Testis (tissue), 3 donors: ENCODE measurements around the gene LUC7L3. TPM values are rescaled to one million over a fixed set of nuclear protein-coding genes. Genes with fewer than 3 reads are reported as not detected.

Source experiments
- DNase-seq: peaks from one replicate; pipeline ENCODE4 v3.0.0-alpha.2; 2019
- H3K27ac ChIP-seq, 2 donors: fragments of 200-600 bp; sonication (generic); one replicate each; pipeline ENCODE4 v1.5.1; 2019
- H3K27me3 ChIP-seq: fragments of 200-600 bp; sonication (generic); one replicate; pipeline ENCODE4 v1.5.1; 2019
- H3K36me3 ChIP-seq: fragments of 200-600 bp; sonication (generic); one replicate; pipeline ENCODE4 v1.5.1; 2017; ENCODE audit warnings: low read depth; ENCODE audit errors: missing control alignments
- H3K4me1 ChIP-seq: fragments of 200-600 bp; sonication (generic); one replicate; pipeline ENCODE4 v1.5.1; 2019
- H3K4me3 ChIP-seq, 2 donors: fragments of 200-600 bp; sonication (generic); one replicate each; pipeline ENCODE4 v1.5.1; 2017 to 2019
- H3K9me3 ChIP-seq: fragments of 200-600 bp; sonication (generic); one replicate; pipeline ENCODE4 v1.5.1; 2017
- POLR2A ChIP-seq: fragments of 450-650 bp; IDR thresholded peaks from one replicate; pipeline ENCODE4 v1.6.1; 2017; ENCODE audit warnings: antibody characterized with exemption, mild to moderate bottlenecking, moderate library complexity
- WGBS, 2 donors: methylation state at CpG; one replicate each; pipeline ENCODE4 v1.1.5; 2018; 5-methylcytosine and 5-hydroxymethylcytosine counted together
- intact Hi-C: fragments of 100-400 bp; cut with DNase I; formaldehyde crosslinking; loops from one replicate; pipeline ENCODE4 v1.15.1; 2023; ENCODE audit warnings: low total_unique reads
- polyA plus RNA-seq: library from polyadenylated mRNA; stranded (reverse); fragments of 350-450 nt; fragmentation: Illumina TruSeq; extraction: RNeasy Lipid Tissue Mini Kit (QIAGEN cat#74804); gene quantifications from one replicate; pipeline ENCODE4 v1.2.3, GENCODE V29; 2014; ENCODE audit warnings: low read depth, low replicate concordance; ENCODE audit not compliant: insufficient read depth
- total RNA-seq, 2 donors: library from RNA; depleted of rRNA; stranded (reverse); fragments of >200 nt; gene quantifications; one replicate each; pipeline ENCODE4 v1.2.3, GENCODE V29; 2016
- TF ChIP-seq, protein P1 (sequence below), 3 experiments: fragments of 450-650 bp in 2 of 3; fragments of 200-600 bp in 1 of 3; sonication (generic) in 1 of 3; IDR thresholded peaks; one replicate each; pipeline ENCODE4 v1.5.1; 2016 to 2019; ENCODE audit warnings: antibody characterized with exemption in 3 of 3, mild to moderate bottlenecking in 2 of 3, moderate library complexity in 1 of 3

Gene LUC7L3
- total and polyA plus RNA-seq, 3 donors from 2014 or later, result 37.4 to 160 (median 115) TPM

DNA sequence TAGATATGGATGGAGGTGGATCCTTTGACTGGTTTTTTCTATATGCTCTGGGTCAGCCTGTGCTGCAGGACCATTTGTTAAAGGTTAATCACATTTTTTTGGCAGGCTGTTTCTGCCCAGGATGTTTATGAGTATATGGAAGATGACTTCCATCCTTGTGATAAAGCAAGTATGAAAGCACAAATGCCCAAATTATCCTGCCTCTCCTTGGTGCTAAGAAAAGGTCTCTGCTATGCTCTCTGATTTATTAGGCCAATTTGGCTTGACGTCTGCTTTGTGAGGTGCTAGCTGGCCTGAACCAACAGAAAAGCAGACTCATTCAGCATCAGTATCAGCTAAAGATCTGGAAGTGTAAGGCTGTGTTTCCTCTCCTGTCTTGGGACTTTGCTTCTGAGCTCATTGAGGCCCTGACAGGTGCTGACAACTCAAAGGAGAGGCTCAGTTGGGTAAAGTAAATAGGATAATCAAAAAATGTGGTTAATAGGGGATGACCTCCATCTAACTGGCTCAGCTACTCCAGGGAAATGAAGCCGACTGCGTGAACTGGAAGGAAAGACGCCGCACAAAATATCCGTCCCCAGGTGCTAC lies 26.9 kb upstream of the LUC7L3 start:
- intact Hi-C loops, result no loop called here
- Histone ChIP-seq H3K36me3 (no peaks in the 10 kb centered on the region), H3K9me3 (no peaks in the 10 kb centered on the region), H3K27ac (no peak overlapping the region), H3K27me3 (no peaks in the 10 kb centered on the region), H3K4me3 (no peak overlapping the region), H3K4me1 (peaks cover 18% of the 10 kb centered on the region)
- no peak for TF ChIP-seq POLR2A
- TF ChIP-seq, protein P1, sequence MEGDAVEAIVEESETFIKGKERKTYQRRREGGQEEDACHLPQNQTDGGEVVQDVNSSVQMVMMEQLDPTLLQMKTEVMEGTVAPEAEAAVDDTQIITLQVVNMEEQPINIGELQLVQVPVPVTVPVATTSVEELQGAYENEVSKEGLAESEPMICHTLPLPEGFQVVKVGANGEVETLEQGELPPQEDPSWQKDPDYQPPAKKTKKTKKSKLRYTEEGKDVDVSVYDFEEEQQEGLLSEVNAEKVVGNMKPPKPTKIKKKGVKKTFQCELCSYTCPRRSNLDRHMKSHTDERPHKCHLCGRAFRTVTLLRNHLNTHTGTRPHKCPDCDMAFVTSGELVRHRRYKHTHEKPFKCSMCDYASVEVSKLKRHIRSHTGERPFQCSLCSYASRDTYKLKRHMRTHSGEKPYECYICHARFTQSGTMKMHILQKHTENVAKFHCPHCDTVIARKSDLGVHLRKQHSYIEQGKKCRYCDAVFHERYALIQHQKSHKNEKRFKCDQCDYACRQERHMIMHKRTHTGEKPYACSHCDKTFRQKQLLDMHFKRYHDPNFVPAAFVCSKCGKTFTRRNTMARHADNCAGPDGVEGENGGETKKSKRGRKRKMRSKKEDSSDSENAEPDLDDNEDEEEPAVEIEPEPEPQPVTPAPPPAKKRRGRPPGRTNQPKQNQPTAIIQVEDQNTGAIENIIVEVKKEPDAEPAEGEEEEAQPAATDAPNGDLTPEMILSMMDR (IDR thresholded peaks at IDR 0.05), result no peak
- 87 to 94% methylated on average over 6 of the region's 6 CpGs for WGBS, 2 donors
- no peak for DNase-seq

DNA sequence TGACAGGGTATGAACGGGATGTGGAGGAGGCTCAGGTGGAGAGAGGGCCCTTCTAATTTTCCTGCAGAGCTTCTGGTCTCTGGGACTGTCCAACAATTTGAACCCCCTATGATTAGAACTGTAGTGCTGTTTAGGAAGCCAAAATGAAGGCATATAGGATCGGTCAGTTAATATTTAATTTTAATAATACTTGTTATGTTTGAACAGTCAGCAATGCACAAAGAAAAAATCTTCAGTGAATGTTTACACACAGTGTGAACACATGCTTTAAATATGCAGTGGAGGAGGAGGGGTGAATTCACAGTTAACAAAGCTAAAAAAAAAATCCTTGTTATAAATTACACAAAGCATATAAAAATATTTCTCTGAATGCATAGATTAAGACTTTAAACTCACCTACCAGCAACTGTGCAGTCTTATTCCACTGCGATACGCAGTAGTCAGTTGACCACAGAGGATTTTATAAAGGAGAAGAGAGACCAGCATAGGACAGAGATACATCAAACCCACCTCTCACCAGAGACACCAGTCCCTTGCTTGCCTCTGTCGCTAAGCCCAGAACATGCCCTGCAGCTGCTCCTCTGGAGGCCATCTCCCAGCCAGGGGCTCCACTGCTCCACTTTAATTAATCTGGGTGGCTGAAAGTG lies 26.2 kb upstream of the LUC7L3 start:
- TF ChIP-seq POLR2A, result no peak
- TF ChIP-seq, protein P1 (IDR thresholded peaks at IDR 0.05), result no peak
- Histone ChIP-seq H3K36me3 (no peaks in the 10 kb centered on the region), H3K4me1 (peaks cover 16% of the 10 kb centered on the region), H3K4me3 (no peak overlapping the region), H3K27me3 (no peaks in the 10 kb centered on the region), H3K27ac (no peak overlapping the region), H3K9me3 (no peaks in the 10 kb centered on the region)
- intact Hi-C loops, result no loop called here
- WGBS, 2 donors, result 93 to 94% methylated on average over 5 of the region's 5 CpGs
- DNase-seq, result no peak

DNA sequence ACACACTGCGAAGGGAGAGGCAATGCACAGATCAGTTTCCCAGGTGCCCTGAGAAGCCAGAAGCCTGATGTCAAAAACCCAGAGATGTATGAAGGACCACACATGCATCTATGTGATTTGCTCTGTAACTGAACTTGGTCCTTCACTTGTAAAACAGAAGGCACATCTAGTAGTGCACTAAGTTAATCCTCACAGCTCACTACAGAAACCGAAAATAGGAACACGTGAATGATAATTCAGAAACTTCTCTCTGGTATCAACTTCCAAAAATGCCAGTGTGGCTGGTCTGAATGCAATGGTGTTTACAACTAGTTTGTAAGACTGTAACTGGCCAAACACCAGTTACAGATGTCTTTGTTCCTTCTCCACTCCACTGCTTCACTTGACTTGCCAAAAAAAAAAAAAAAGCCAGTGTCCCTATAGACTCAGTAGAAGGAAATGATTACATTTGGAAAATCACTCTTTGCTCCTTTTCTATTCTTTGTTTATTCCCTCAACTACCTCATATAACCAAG lies 23.0 kb upstream of the LUC7L3 start:
- H3K27me3 ChIP-seq, result no peaks in the 10 kb centered on the region
- DNase-seq, result no peak
- H3K4me3 ChIP-seq, result no peak overlapping the region
- H3K9me3 ChIP-seq, result no peaks in the 10 kb centered on the region
- intact Hi-C loops, result loop anchor here (5.0 kb wide), 1 partner anchor 149 kb away; the partner anchor contains the start of gene SPATA20
- H3K27ac ChIP-seq, result no peak overlapping the region
- H3K36me3 ChIP-seq, result no peaks in the 10 kb centered on the region
- TF ChIP-seq POLR2A, result no peak
- TF ChIP-seq, protein P1 (IDR thresholded peaks at IDR 0.05), result no peak
- 84 to 90% methylated on average over 3 of the region's 3 CpGs for WGBS, 2 donors
- H3K4me1 ChIP-seq, result no peaks in the 10 kb centered on the region

DNA sequence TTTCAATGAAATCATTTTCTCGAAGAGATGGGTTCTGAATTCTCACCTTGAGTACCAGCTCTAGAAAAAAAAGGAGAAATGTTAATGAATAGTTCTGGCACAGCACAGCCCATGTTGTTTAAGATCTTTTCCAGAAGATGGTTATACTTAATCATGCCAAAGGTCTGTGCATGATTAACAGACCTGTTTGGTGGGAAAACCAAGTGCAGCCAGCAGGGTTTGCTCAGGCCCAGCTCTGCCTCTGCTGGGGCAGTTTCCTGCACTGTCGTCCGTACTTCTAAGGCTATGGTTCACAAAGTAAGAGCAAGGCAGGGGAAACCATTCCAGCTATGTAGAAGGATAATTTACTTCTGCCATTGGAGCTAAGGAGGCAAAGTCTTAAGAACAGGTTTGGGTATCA lies 22.3 kb upstream of the LUC7L3 start:
- Histone ChIP-seq H3K9me3 (no peaks in the 10 kb centered on the region), H3K4me1 (no peaks in the 10 kb centered on the region), H3K36me3 (no peaks in the 10 kb centered on the region), H3K4me3 (no peak overlapping the region), H3K27ac (no peak overlapping the region), H3K27me3 (no peaks in the 10 kb centered on the region)
- TF ChIP-seq POLR2A, result no peak
- TF ChIP-seq, protein P1 (IDR thresholded peaks at IDR 0.05), result no peak
- intact Hi-C loops, result loop anchor here (5.0 kb wide), 1 partner anchor 150 kb away; the partner anchor contains the start of gene SPATA20
- no peak for DNase-seq
- WGBS, 2 donors, result 88 to 94% methylated on average over 3 of the region's 3 CpGs
